Liver (tissue), 3 donors: ENCODE results near the gene RASSF10.

Source experiments
- CTCF ChIP-seq: fragments of 150-350 bp; IDR thresholded peaks from 2 replicates; pipeline ENCODE4 v1.5.1; 2017; ENCODE audit warnings: improper control_type of control experiment, low read depth, low read length; ENCODE audit not compliant: missing input control
- FOXA1 ChIP-seq: IDR thresholded peaks from 2 replicates; pipeline ENCODE4 v1.6.1; 2016; ENCODE audit warnings: antibody characterized with exemption
- GABPA ChIP-seq, 2 donors: IDR thresholded peaks in 1 of 2; conservative IDR thresholded peaks in 1 of 2; 2 replicates each; pipeline ENCODE4 v1.6.1; 2016; ENCODE audit warnings: antibody characterized with exemption in 2 of 2, mild to moderate bottlenecking in 1 of 2, moderate library complexity in 1 of 2
- HNF4A ChIP-seq, 2 donors: conservative IDR thresholded peaks; 2 replicates each; pipeline ENCODE4 v1.6.1; 2016; ENCODE audit warnings: antibody characterized with exemption in 2 of 2, mild to moderate bottlenecking in 2 of 2
- HNF4G ChIP-seq: IDR thresholded peaks from 2 replicates; pipeline ENCODE4 v1.6.1; 2016; ENCODE audit warnings: antibody characterized with exemption
- MAX ChIP-seq: IDR thresholded peaks from 2 replicates; pipeline ENCODE4 v1.6.1; 2016; ENCODE audit warnings: antibody characterized with exemption
- RAD21 ChIP-seq, 2 donors: IDR thresholded peaks; 2 replicates each; pipeline ENCODE4 v1.6.1; 2016; ENCODE audit warnings: antibody characterized with exemption in 2 of 2, mild to moderate bottlenecking in 2 of 2
- TAF1 ChIP-seq: conservative IDR thresholded peaks from 2 replicates; pipeline ENCODE4 v1.6.1; 2016; ENCODE audit warnings: antibody characterized with exemption, mild to moderate bottlenecking
- YY1 ChIP-seq: IDR thresholded peaks from 2 replicates; pipeline ENCODE4 v1.6.1; 2016; ENCODE audit warnings: antibody characterized with exemption, mild to moderate bottlenecking
- donor health status: healthy.
- donor health status: healthy.

- no peak for TF ChIP-seq CTCF
- no peak for TF ChIP-seq HNF4G
- no peak for TF ChIP-seq FOXA1
- TF ChIP-seq MAX: no peak
- no peak for TF ChIP-seq YY1
- TF ChIP-seq GABPA (IDR thresholded peaks at IDR 0.05 in 1 of 2, conservative IDR thresholded peaks at IDR 0.05 in 1 of 2): no peak
- TF ChIP-seq RAD21 (IDR thresholded peaks at IDR 0.05): no peak
- TF ChIP-seq HNF4A (conservative IDR thresholded peaks at IDR 0.05): no peak
- TF ChIP-seq TAF1: no peak
These were observed 44.3 kb downstream of the RASSF10 start for GRCh38 chr11:13053255-13053917.
